Type B pancreatic cell (in vitro differentiated cells): ENCODE data around the gene JAKMIP2. TPM values are rescaled to one million over a fixed set of nuclear protein-coding genes. Genes with fewer than 3 reads are reported as not detected.

ENCODE experiments used
- DNase-seq: peaks from one replicate; pipeline ENCODE4 v3.0.0; 2021; ENCODE audit warnings: mixed read lengths; ENCODE audit not compliant: unreplicated experiment; ENCODE audit errors: extremely low spot score
- H3K27ac Mint-ChIP-seq: 2 replicates; pipeline ENCODE4 v1.8.0; 2021; ENCODE audit warnings: mild to moderate bottlenecking, mixed read lengths
- H3K27me3 Mint-ChIP-seq: 2 replicates; pipeline ENCODE4 v1.8.0; 2021; ENCODE audit warnings: mixed read lengths
- H3K36me3 Mint-ChIP-seq: 2 replicates; pipeline ENCODE4 v1.8.0; 2021; ENCODE audit warnings: mixed read lengths
- H3K4me1 Mint-ChIP-seq: one replicate; pipeline ENCODE4 v1.8.0; 2021; ENCODE audit warnings: mixed read lengths; ENCODE audit not compliant: unreplicated experiment
- H3K4me3 Mint-ChIP-seq: 2 replicates; pipeline ENCODE4 v1.8.0; 2021; ENCODE audit warnings: mild to moderate bottlenecking, mixed read lengths
- H3K9me3 Mint-ChIP-seq: 2 replicates; pipeline ENCODE4 v1.8.0; 2021; ENCODE audit warnings: mixed read lengths
- total RNA-seq: library from RNA; stranded (reverse); gene quantifications from 2 replicates; pipeline ENCODE4 v1.2.1, GENCODE V29; 2021; ENCODE audit warnings: low replicate concordance
- TF ChIP-seq, protein P1 (sequence below): fragments of 200-600 bp; sonication (generic); conservative IDR thresholded peaks from 2 replicates; pipeline ENCODE4 v1.5.0; 2021; ENCODE audit warnings: antibody characterized with exemption, mild to moderate bottlenecking

Gene JAKMIP2
- total RNA-seq, 1 donor from 2014 or later: 13.8 TPM

DNA sequence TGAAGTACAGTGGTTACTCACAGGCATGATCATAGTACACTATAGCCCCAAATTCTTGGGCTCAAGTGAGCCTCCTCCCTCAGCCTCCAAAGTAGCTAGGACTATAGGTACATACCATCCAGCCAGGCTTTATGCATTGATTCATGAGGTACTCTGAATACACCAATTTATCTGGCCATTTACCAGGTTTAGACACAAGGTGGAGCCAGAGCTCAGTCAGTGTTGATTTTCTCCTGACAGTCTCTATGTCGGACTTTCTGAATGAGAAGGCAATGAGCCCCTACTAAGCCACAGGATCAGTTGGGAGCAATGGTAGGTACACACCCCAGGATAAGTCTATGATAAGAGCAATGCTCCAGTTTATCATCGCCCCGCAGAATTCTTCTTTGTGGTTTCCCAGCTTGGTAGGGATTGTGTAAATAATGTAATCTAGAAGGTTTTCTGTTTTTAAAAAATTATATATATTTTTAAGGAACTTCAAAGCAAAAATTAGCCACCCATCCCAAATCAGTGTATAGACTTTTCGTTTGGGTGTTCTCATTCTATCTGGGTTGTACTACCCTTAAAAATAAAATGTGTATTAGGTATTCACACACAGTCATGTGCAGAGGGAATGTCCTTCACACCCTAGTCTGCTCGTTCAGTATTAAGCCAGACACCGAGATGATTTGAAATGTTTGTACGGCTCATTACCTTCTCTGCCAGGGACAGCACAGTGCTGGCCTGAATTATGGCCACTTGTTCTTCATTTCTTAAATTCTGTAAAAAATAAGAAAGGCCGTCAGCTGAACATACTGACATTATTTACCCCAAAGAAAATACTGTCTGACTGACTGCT, 154.3 kb downstream of the JAKMIP2 start:
- Mint-ChIP-seq H3K9me3 (no peaks in the 10 kb centered on the region), H3K4me1 (peaks cover 4% of the 10 kb centered on the region), H3K27me3 (no peaks in the 10 kb centered on the region), H3K27ac (no peak overlapping the region), H3K4me3 (no peak overlapping the region), H3K36me3 (peaks cover 4% of the 10 kb centered on the region)
- TF ChIP-seq, protein P1, sequence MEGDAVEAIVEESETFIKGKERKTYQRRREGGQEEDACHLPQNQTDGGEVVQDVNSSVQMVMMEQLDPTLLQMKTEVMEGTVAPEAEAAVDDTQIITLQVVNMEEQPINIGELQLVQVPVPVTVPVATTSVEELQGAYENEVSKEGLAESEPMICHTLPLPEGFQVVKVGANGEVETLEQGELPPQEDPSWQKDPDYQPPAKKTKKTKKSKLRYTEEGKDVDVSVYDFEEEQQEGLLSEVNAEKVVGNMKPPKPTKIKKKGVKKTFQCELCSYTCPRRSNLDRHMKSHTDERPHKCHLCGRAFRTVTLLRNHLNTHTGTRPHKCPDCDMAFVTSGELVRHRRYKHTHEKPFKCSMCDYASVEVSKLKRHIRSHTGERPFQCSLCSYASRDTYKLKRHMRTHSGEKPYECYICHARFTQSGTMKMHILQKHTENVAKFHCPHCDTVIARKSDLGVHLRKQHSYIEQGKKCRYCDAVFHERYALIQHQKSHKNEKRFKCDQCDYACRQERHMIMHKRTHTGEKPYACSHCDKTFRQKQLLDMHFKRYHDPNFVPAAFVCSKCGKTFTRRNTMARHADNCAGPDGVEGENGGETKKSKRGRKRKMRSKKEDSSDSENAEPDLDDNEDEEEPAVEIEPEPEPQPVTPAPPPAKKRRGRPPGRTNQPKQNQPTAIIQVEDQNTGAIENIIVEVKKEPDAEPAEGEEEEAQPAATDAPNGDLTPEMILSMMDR: peak; percentile 92
- DNase-seq: no peak

DNA sequence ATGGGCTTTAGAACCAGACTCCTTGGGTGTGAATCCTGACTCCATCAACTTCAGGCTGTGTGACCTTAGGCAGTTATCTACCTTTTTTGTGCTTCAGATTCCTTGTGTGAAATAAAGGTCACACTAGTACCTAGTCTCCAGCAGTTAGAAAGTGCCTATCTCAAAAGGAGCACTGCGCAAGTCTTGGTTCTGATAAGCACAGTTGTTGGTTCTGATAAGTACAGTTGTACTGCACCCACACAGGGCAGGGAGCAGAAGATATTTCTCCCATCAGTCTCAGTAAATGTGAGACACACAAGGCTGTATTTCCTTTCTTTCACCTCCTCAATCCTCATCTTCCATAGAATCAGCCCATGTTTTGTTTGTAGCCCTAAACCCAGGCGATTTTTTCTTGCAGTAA, 156.1 kb downstream of the JAKMIP2 start:
- Mint-ChIP-seq H3K36me3 (peaks cover 4% of the 10 kb centered on the region), H3K4me1 (peaks cover 4% of the 10 kb centered on the region), H3K27me3 (no peaks in the 10 kb centered on the region), H3K9me3 (no peaks in the 10 kb centered on the region), H3K27ac (no peak overlapping the region), H3K4me3 (no peak overlapping the region)
- TF ChIP-seq, protein P1: no peak
- DNase-seq: no peak

DNA sequence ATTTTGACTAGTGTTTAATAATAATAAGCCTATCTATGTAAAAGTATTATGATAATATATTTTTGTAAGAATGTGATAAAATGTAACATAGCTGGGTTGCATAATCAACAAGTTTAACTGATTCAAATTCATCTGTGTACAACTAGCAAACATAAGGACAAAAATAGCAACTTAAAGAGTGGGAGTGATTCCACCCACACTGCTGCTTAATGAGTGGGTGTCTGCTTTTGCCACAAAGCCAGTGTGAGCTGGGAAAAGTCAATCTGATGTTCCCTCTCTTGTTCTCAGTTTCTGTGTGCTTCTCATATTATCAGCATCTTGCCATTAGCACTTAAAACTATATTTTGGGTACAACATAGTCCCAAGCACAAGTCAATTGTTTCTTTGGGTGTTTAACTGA, 161.5 kb downstream of the JAKMIP2 start:
- H3K4me3 Mint-ChIP-seq: no peak overlapping the region
- H3K27ac Mint-ChIP-seq: no peak overlapping the region

DNA sequence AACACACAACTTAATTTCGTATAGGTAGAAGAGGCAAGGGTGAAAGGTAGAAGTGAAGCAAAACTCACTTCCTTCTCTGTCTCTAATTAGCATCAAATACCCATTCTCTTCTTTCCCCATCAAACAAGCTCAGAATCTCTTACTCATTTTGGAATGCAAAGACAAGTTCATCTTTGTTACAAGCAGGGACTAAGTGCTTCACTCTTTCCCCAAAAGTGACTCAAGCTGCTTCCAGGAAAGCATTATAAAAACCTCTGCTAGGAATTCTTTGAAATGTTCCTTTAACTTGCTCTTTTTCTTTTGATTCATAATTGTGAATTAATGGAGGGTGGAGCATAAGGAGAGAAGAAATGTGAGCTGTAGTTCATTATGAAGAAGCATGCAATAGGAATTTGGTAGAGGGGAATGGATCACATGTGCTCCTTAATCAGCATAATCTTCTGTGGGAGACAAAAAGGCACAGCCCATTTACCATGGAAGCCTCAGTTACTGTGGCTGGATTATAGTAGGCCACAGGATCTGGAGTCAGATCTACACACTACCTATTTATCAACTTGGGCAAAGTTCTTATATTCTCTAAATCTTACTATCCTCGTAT, 163.1 kb downstream of the JAKMIP2 start:
- DNase-seq: no peak
- H3K4me3 Mint-ChIP-seq: no peak overlapping the region
- no peaks in the 10 kb centered on the region for H3K27me3 Mint-ChIP-seq
- no peaks in the 10 kb centered on the region for H3K4me1 Mint-ChIP-seq
- TF ChIP-seq, protein P1: no peak
- no peak overlapping the region for H3K27ac Mint-ChIP-seq
- H3K36me3 Mint-ChIP-seq: no peaks in the 10 kb centered on the region
- no peaks in the 10 kb centered on the region for H3K9me3 Mint-ChIP-seq

More for the DNA sequence above, 161.5 kb downstream of the JAKMIP2 start:
- H3K4me1 Mint-ChIP-seq: no peaks in the 10 kb centered on the region
- no peaks in the 10 kb centered on the region for H3K27me3 Mint-ChIP-seq
- TF ChIP-seq, protein P1: no peak
- no peak for DNase-seq
- no peaks in the 10 kb centered on the region for H3K36me3 Mint-ChIP-seq
- no peaks in the 10 kb centered on the region for H3K9me3 Mint-ChIP-seq

DNA sequence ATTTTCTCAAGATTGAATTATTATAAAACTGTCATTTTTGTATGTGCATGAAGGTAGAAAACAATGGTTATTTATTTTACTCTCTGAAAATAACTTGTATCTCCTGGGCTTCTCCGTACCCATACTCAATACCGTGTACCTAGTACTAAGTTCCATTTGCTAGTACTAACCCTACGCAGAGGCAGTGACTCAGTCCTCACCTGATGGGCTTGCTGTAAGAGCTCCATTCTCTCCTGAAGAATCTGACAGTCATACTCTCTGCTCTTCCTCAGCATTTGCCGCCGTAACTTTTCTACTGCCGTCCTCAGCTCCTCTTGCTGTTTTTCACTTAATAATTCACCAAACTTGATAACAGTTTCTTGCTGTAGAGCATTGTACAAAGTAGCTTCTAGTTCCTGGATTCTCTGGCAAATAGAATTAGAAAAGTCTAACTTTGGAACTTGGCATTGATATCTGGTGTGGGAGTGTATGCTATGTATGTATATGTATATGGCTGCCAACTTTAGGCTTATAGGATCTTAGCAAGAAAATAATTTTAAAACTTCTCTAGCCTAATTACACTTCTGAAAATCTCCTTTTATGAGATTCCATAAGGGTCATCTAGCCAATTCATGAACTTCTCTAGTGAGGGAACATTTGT, 164.7 kb downstream of the JAKMIP2 start:
- DNase-seq: no peak
- TF ChIP-seq, protein P1: no peak
- Mint-ChIP-seq H3K27ac (no peak overlapping the region), H3K4me3 (no peak overlapping the region), H3K9me3 (no peaks in the 10 kb centered on the region), H3K27me3 (no peaks in the 10 kb centered on the region), H3K4me1 (no peaks in the 10 kb centered on the region), H3K36me3 (no peaks in the 10 kb centered on the region)
